UCSD-AML1 (cell line): Measurements from ENCODE around the gene MBOAT1.

Experiments used
- DNase-seq: peaks from one replicate; lab custom pipeline; 2025; ENCODE audit not compliant: unreplicated experiment; lab: John Stamatoyannopoulos, UW

Gene MBOAT1

DNA sequence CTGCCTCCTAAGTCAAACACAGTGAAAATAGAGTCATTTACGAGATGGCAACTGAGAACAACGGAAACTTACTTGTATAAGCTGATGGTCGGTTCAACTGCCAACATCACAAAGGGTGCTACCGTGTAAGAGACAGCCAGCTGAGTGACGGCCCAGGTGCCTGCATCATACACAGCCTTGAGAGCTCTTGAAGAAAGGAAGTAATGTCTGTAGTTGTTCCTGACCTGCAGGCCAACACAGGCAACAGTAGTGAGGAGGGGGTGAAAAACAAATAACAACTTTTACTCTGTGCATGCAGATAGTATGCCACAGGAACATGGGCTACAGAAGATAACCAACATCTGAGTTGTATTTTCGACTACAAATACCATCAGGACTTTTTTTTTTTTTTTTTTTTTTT lies 102.7 kb downstream of the MBOAT1 start:
- no peak for DNase-seq

DNA sequence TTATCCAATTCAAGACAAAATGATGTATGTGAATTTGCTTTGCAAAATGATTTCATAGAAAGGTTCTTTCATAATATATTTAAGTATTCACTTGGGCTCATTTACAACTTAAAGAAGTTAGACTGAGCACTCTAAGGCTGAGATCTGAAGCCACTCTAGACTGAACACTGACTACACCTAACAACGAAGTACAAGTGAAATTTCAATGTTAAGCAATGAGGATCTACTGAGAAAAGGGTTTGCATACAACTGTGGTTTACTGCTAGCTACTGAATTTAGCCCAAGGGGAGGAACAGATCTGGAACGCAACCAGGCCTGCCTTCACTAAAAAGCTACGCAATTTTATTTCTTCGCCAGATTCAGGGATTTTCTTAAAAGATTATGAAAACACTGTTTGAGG lies 106.4 kb downstream of the MBOAT1 start:
- DNase-seq = no peak

DNA sequence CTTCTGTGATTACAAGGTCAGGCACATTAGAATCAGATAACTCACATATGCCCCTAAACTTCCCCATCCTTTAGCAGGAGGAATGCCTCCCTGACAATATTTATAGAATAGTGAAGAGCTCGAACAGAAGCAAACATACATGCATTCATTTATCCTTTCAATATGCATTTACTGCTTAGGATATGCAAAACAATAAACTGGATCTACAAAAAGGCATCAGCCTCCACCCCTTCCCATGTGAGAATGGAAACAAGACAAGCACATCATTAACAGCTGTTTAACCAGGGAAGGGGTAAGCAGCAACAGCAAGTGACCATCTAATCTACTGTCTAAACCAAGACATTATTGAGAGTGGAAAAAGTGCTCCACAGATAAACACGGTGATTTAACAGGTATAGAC lies 107.6 kb downstream of the MBOAT1 start:
- DNase-seq = no peak

DNA sequence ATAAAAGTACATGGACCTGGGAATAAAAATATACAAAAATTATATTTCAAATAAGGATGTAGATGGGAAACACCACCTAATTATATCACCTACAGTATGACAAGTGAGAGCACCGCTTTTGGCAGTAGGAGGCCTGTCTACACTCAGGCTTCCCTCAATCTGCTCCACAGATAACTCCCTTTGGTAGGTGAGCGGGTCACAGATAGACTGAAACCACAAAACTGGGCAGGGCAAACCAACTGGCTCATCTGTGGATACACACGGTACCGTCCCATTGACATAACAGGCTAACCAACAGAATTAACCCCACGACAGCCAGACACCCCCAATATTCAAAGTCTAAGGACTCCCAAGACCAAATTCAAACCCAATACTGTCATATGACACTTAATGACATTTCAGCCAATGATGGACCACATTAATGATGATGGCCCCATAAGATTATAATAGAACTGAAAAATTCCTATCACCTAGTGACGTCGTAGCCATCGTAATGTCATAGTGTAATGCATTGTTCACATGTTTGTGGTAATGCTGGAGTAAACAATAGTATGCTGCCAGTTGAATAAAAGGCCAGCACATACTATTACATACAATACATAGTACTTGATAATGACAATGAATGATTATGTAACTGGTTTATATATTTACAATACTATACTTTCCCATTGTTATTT lies 109.7 kb downstream of the MBOAT1 start:
- DNase-seq = no peak

DNA sequence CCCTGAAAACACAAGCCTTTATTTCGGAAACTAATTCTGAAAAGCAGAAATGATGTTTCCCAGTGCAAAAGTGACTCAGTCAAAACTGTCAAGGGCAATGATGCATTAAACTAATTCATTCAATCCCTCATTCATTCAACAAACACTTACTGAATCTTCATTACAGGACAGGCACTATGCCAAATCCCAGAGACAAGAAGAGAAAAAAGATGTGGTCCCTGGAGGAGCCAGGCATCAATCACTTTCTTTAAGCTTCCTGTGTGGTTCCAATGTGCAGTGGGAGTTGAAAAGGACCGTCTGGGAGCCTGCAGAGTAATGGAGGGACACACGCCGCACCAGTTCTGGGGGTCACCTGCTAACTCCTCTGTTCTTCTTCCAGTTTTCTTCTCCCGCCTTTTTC lies 113.1 kb downstream of the MBOAT1 start:
- no peak for DNase-seq

DNA sequence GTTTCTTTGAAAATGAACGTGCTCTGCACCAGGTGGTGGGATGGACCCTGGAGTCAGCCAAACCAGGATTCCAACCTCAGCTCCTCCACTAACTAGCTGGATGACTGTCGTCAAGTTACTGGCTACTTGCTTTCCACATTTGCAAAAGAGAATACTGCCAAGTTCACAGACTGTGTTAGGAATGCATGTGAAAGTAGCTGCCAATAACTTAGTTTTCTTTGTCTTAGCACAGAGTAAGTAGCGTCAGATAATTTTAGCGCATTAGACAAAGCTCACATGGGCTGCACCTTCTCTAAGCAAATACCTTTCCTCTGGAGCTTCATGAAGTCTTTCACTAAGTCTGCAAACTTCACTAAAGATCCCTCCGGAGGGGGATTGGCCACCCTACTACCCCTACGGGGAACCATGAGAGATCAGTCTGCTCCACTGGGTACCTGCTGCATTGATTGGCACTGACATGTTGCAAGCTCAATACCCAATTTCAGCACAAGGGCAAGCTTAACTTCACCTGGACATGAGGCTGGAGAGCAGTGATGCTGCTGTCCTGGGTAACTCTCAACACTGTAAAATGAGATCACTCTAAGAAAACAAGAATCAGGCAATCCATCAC lies 113.9 kb downstream of the MBOAT1 start:
- DNase-seq = no peak

DNA sequence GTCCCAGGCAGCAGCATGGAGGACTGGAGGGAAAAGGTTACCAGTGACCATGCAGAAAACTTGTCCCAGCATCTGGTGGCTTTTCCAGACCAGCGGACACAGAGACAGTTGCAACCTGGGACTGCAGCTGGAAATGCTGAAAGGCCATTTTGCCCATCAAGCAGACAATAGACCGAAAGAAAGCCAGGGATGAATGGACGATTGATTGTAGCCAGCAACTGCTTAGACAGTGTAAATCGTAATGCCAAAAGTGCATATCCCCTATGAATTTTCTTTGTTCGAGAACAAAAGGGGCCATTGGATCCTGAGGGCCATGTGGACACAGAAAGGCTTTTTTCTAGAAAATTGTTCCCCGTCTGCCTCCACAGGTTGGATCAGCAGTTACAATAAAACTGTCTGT lies 115.7 kb downstream of the MBOAT1 start:
- no peak for DNase-seq

DNA sequence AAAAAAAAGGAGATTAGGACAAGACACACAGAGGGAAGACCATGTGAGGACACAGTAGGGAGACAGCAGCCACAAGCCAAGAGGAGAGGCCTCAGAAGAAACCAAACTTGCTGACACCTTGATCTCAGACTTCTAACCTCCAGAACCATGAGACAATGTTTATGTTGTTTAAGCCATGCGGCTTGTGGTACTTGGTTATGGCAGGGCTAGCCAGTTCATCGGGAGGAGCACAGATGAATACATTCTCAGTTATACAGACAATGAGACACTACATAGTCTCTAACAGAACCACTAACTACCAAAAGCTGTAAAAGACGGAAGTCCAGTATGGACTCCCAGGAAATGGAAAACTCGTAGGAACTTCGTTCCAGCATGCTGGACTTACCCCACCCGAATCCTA lies 116.8 kb downstream of the MBOAT1 start:
- no peak for DNase-seq

DNA sequence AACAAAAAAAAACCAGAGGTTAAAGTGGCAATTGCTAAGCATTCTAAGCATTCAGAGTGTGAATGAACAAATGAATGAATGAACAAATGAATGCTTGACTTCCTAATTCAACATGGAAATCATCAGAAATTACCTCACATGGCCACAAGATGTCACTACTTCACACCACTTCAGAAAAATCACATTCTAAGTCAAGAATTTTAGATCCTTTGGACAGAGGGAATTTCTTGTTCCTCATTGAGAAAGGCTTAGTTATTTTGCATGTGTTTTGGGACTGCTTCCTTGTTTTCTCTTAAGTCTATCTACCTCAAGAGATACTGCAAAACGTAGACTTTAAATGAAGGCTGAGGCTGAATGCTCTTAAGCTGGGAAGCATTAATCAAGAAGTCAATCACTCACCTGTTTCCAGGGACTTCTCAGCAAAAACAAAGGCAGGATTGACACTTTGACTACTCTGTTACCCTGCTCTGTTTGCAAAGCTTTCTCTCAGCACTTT lies 120.2 kb downstream of the MBOAT1 start:
- no peak for DNase-seq

DNA sequence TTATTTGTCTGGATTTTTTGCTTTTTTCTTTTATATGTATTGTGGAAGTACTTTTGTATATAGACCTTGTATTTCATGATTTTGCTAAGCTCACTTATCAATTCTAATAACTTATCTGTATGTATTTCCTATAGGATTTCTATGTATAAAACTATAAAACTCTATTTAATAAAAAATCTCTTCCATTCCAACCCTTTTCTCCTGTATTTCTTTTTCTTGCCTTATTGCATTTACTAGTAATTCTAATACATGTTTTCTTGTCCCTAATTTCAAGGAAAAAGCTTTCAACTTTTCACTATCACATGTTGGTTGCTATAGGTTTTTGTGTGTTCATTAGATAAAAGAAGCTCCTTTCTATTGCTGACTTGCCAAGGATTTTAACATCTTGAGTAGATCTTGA lies 125.3 kb downstream of the MBOAT1 start:
- DNase-seq = no peak

DNA sequence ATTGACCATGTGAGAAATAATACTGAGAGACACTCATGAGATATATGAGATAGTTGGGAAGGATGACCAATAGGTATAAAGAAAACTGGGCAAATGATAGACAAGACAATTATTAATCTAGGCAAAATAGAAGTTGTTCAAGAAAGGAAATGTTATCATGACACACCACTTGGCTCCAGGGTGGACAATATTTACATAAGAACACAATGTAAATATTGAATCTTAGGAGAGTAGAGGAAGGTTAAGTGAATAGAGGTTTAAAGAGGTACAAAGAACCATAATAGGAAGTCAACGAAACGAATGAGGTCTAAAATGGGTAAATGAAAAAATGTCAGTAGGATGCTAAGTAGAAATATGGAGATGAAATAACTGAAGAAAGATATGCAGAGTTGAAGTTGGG lies 126.5 kb downstream of the MBOAT1 start:
- no peak for DNase-seq

DNA sequence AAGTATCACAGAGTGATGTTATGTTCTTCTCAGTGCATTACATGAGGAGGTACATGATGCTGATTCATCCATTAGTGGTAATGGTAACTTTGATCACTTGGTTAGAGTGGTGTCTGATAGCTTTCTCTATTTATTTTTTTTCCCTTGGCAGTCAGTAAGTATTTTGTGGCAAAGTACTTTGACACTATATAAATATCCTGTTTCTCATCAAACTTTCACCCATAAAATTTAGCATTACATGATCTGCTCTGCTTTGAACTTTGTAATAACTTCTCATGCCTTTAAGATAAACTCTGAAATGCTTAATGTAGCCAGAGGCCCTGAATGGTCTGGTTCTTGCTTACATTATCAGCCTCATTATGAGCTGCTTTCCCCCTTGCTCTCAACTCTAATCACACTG lies 127.9 kb downstream of the MBOAT1 start:
- no peak for DNase-seq

DNA sequence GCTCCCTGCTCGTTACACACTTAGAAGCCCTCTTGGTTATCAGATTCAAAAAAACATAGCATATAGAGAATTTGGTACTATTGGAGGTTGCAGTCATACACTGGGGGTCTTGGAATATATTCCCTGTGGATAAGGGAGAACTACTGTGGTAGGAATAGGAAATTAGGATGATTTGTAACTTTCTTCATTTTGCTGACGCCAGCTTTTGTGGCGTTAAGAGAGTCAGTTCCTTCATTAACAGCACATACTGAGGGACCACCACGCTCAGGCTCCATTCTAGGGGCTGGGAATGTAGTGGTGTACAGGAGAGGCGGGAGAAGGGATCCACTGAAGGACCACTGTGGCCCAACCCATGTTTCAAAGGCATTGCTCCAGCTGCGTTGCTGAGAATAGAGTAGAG lies 140.3 kb downstream of the MBOAT1 start:
- DNase-seq = no peak

DNA sequence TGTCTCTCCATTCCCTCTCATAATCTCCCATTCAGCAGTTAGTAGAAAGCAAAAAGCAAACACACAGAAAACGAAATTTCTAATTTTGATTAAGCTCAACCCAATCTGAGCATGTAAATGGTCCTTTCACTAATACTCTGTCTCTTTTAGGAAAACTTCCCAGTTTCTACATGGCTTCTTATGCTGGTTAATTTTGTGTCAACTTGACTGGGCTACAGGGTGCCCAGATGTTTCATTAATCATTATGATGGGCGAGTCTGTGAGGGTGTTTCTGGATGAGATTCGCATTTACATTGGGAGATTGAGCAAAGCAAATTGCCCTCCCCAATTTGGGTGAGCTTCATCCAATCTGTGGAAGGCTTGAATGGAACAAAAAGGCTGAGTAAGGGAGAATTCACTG lies 142.2 kb downstream of the MBOAT1 start:
- no peak for DNase-seq

DNA sequence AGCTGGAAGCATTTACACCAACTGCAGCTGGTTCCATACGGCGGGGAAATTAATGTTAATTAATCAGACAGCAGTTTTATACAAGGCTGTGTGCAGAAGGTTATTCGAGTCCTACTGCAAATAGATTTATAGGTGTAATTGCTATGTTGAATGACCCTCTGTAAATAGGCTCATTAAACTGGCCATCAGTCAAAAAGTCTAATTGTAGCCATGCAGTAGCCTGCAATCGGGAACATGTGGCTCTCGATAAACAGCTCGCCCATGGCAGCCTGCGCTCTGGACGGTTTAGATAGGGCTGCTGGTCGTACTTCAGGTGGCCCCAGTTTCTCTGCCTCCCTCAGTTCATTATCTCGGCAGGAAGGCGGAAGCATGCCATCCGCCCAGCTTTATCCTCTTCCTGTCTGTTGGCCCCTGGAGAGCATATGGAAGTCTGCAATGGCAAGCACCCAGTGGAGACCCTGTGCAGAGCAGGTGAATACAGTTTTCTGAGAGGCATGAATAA lies 143.2 kb downstream of the MBOAT1 start:
- peak; percentile 66 for DNase-seq

DNA sequence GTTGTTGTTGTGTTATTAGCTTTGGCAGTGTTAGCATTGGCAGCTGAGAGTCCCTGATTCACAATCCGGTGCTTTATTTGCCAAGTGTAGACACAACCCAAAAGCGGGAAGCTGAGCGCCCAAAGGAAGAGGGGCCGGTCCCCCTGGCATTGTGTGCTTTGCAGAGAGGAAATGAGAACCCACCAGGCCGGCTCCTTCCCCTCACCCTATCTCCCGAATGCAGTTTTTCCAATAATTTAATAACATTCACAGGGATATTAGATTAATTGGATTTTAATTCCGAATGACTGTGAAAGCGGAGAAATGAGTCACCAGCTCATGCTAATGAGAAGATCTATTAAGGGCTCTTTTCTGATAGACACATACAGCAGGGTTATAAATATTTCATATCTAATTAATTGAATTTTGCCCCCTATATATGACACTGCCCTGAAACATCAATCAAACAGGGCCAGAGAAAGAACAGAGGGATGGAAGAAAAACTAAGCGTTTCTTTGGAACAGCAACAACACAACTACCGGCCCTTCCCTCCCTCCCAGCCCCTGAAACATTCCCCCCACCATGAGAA lies 143.8 kb downstream of the MBOAT1 start:
- DNase-seq = no peak

DNA sequence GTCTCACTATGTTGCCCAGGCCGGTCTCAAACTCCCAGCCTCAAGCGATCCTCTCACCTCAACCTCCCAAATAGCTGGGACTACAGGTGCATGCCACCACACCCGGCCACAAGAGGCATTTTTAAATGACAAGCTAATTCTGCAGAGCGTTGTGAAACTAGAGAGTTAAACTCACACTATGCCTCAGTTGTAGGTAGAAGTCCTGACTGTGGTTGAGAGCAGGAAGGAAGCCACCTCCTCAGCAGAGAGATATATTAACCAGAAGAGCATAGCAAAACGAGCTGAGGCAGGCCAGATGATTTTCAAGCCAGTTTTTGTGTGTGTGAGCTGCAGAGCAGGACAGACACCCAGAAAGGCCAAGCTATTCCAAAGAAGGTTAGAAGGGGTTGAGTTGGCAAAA lies 150.3 kb downstream of the MBOAT1 start:
- no peak for DNase-seq

DNA sequence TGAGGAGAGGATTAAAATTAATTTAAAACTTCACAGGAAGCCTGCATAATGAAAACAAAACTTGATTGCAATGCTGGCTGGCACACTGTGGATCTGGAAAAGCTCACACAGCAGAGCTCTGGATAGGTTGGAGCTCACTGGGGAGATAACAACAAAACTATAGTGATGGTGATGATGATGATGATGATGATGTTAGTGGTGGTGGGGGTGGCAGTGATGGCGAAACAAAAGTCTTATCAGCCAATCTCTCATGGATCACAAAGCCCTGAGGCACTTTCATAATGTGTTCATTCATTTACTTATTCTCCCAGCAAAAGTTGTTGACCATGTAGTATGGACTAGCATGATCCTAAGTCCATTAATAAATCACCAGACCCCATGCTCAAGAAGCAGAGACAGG lies 152.0 kb downstream of the MBOAT1 start:
- DNase-seq = no peak

DNA sequence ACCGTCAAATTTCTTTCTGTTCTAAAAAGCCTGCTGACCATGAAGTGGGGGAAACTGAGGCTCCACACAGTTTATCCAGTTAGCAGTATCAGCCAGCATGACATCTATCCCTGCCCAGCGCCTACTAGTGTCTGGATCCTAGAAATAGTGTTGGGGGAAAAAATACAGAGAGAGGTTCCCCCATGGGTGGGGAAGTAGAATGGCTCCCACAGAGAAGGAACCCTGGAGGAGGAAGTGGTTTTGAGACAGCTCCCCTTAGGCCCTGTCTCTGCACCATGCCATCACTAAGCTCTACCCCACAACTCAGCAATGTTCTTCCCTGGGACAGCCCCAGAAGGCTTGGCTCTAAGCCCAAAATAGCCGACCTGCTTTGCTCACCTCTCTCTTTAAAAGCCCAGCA lies 153.4 kb downstream of the MBOAT1 start:
- peak; percentile 29 for DNase-seq

DNA sequence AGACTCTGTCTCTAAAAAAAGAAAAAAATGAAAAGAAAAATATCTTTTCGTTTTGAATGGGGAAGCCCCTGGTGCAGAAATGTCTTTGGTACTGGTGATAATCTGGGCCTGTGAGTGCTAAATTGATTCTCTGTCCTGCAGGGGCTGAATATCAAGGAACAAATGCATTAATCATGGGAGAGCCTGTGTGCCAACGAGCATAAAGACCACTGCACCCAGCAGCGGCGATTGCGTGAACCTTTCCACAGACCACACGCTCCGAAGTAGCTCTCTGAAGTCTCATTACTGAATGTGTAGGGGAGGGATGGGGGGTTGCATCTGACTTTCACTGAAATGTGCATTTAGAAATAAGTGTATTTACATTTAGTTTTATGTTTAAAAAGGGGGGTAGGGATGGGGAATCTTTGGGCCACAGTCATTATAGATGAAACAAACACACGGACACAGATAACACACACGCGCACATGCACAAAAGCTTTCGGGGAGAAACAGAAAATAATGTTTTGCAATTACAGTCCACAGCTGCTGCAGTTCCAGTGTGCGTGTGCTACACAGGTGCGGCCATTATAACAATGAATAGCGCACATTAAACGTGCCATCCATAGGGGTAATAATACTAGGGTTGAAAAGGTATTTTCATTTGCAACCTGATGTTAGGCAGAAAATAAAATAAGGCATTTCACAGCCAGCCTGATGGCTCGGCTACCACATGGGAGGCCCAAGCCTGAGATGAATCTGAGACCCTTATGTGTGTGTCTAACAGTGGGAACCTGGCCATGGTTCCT lies 154.0 kb downstream of the MBOAT1 start:
- DNase-seq = no peak

DNA sequence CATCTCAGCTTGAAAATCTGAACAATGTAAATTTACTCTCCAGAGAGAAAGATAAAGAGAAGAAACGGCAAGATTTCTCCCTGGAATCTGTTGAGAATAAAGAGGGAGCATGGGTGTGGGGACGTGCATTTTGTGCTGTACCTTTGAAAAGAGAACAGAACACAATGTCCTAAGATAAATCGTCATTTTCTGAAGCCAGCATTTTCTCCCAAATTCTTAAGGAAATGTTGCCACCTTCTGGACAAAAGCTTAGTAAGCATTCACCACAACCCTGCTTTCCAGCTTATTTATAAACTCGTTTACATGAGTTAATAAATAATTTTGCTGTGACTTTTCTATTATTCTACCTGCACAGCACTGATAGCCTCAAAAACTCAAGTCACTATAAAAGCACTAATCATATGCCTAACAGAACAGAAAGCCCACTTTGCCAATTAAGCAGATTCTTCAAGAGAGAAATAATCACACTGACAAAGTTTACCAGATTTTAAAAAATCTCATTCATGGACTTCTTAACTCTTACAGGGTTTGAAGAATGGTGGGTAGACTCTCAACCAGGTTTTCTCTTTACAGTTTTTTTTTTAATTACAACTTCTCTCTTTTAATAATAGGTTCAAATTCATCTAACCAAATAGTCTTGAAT lies 155.8 kb downstream of the MBOAT1 start:
- no peak for DNase-seq
